ENCODE data around the gene C1orf198.

Gene C1orf198

GRCh38 chr1:230867903-230868735 is at the start of gene C1orf198:
Gene C1orf198, minus strand, starts transcription at chr1:230868521. Its CDS starts 9 bp downstream, at chr1:230868512.
- DNase-seq (ENCODE audit: low read depth in 2 of 2), result peak; percentile 44 to 53

- DNase-seq (ENCODE audit: low read depth in 2 of 2), result peak; percentile 30 to 32
Observed at GRCh38 chr1:230917284-230918135, 49.2 kb upstream of the C1orf198 start.

GRCh38 chr1:230916587-230917283 is 48.4 kb upstream of the C1orf198 start:
- DNase-seq (ENCODE audit: low read depth in 2 of 2), result no peak

GRCh38 chr1:230915078-230915477 is 46.8 kb upstream of the C1orf198 start:
- peak in 1 of 2 donors; percentile 1 for DNase-seq (ENCODE audit: low read depth in 2 of 2)

- no peak for DNase-seq (ENCODE audit: low read depth in 2 of 2)
Observed at GRCh38 chr1:230913496-230913895, 45.2 kb upstream of the C1orf198 start.

- DNase-seq (ENCODE audit: low read depth in 2 of 2), result no peak
Observed at GRCh38 chr1:230910755-230911117, 42.4 kb upstream of the C1orf198 start.

- no peak for DNase-seq (ENCODE audit: low read depth in 2 of 2)
Observed at GRCh38 chr1:230909974-230910754, 41.8 kb upstream of the C1orf198 start.

GRCh38 chr1:230907472-230908205 is 39.3 kb upstream of the C1orf198 start:
- DNase-seq (ENCODE audit: low read depth in 2 of 2), result no peak

GRCh38 chr1:230906226-230906625 is 37.9 kb upstream of the C1orf198 start:
- no peak for DNase-seq (ENCODE audit: low read depth in 2 of 2)

- DNase-seq (ENCODE audit: low read depth in 2 of 2), result no peak
Observed at GRCh38 chr1:230905733-230906132, 37.4 kb upstream of the C1orf198 start.

- no peak for DNase-seq (ENCODE audit: low read depth in 2 of 2)
Observed at GRCh38 chr1:230902349-230902923, 34.1 kb upstream of the C1orf198 start.

- no peak for DNase-seq (ENCODE audit: low read depth in 2 of 2)
Observed at GRCh38 chr1:230901671-230902070, 33.4 kb upstream of the C1orf198 start.

GRCh38 chr1:230900984-230901383 is 32.7 kb upstream of the C1orf198 start:
- no peak for DNase-seq (ENCODE audit: low read depth in 2 of 2)

GRCh38 chr1:230899841-230900251 is 31.5 kb upstream of the C1orf198 start:
- DNase-seq (ENCODE audit: low read depth in 2 of 2), result no peak

GRCh38 chr1:230898748-230899147 is 30.4 kb upstream of the C1orf198 start:
- DNase-seq (ENCODE audit: low read depth in 2 of 2), result no peak

GRCh38 chr1:230898144-230898543 is 29.8 kb upstream of the C1orf198 start:
- no peak for DNase-seq (ENCODE audit: low read depth in 2 of 2)

GRCh38 chr1:230896779-230897178 is 28.5 kb upstream of the C1orf198 start:
- no peak for DNase-seq (ENCODE audit: low read depth in 2 of 2)

- DNase-seq (ENCODE audit: low read depth in 2 of 2), result no peak
Observed at GRCh38 chr1:230895452-230895851, 27.1 kb upstream of the C1orf198 start.

- DNase-seq (ENCODE audit: low read depth in 2 of 2), result no peak
Observed at GRCh38 chr1:230894664-230895063, 26.3 kb upstream of the C1orf198 start.

- DNase-seq (ENCODE audit: low read depth in 2 of 2), result no peak
Observed at GRCh38 chr1:230894032-230894431, 25.7 kb upstream of the C1orf198 start.

Data from stimulated activated CD8-positive, alpha-beta memory T cell treated with anti-CD3 and anti-CD28 coated beads, Interleukin-15, amount 100 ng/mL, for 48 hours (primary cell).